Measurements from ENCODE around the gene ARHGEF40.

ARHGEF40 gene

DNA sequence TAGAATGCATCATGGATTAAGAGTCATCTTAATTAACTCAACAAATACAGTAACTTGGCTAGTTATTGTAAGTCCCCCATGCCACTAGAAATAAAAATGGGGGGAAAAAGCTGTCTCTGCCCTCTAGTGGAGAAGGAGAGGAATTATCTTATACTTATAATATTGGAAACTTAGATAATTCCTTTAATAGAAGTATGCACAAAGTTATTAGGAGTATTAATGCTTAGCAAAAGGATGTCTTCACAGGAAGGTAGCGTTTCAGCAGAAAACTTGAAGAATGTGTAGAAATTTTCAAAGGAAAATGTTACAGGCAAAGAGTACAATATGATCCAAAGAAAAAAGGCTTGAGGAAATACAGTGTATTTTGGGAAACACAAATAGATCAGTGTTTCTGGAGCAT, 65.9 kb downstream of the ARHGEF40 start:
- no peak for DNase-seq

All from T-helper 1 cell (primary cell).